GM23338 (cell line): Measurements from ENCODE around the gene QDPR. TPM values are rescaled to one million over a fixed set of nuclear protein-coding genes. Genes with fewer than 3 reads are reported as not detected.

Experiments
- ATAC-seq: fragments of 200-7000 bp; cut with Tn5 transposase; 3 replicates; pipeline ENCODE4 v1.9.1; 2020
- DNase-seq: peaks from one replicate; pipeline ENCODE4 v3.0.0-alpha.2; 2015; ENCODE audit warnings: low spot score
- H2AFZ ChIP-seq: fragments of 200-600 bp; sonication (generic); 2 replicates; pipeline ENCODE4 v1.8.0; 2016; ENCODE audit warnings: antibody characterized with exemption, mild to moderate bottlenecking, moderate library complexity
- H3F3A ChIP-seq: fragments of 200-600 bp; sonication (generic); replicated peaks from 2 replicates; pipeline ENCODE4 v1.8.0; 2017; ENCODE audit warnings: antibody characterized with exemption, mixed run types, low read depth
- H3K27ac ChIP-seq: fragments of 200-600 bp; sonication (generic); 2 replicates; pipeline ENCODE4 v1.6.1; 2016; ENCODE audit warnings: low read depth
- H3K27me3 ChIP-seq: fragments of 200-600 bp; sonication (generic); 2 replicates; pipeline ENCODE4 v1.8.0; 2016; ENCODE audit warnings: mild to moderate bottlenecking, mixed run types, moderate library complexity; ENCODE audit not compliant: insufficient read depth
- H3K36me3 ChIP-seq: fragments of 200-600 bp; sonication (generic); 2 replicates; pipeline ENCODE4 v1.8.0; 2016; ENCODE audit warnings: mild to moderate bottlenecking; ENCODE audit not compliant: insufficient read depth
- H3K4me1 ChIP-seq: fragments of 200-600 bp; sonication (generic); 2 replicates; pipeline ENCODE4 v1.8.0; 2016; ENCODE audit warnings: mild to moderate bottlenecking, moderate library complexity; ENCODE audit not compliant: insufficient read depth
- H3K4me2 ChIP-seq: fragments of 200-600 bp; sonication (generic); 2 replicates; pipeline ENCODE4 v1.7.1; 2017; ENCODE audit warnings: mixed run types
- H3K4me3 ChIP-seq: fragments of 200-600 bp; sonication (generic); 2 replicates; pipeline ENCODE4 v1.6.1; 2016; ENCODE audit warnings: mixed run types
- H3K79me2 ChIP-seq: fragments of 200-600 bp; sonication (generic); replicated peaks from 2 replicates; pipeline ENCODE4 v1.8.0; 2017; ENCODE audit warnings: mild to moderate bottlenecking; ENCODE audit not compliant: insufficient read depth
- H3K9me2 ChIP-seq: fragments of 200-600 bp; sonication (generic); 2 replicates; pipeline ENCODE4 v1.8.0; 2017; ENCODE audit not compliant: insufficient read depth
- H4K20me1 ChIP-seq: fragments of 200-600 bp; sonication (generic); replicated peaks from 2 replicates; pipeline ENCODE4 v1.8.0; 2017; ENCODE audit warnings: mild to moderate bottlenecking; ENCODE audit not compliant: insufficient read depth
- H3K27ac Mint-ChIP-seq: 2 replicates; pipeline ENCODE4 v1.8.0; 2020; ENCODE audit warnings: inconsistent platforms, mild to moderate bottlenecking, moderate library complexity, mixed read lengths
- H3K27me3 Mint-ChIP-seq: 3 replicates; pipeline ENCODE4 v1.8.0; 2022; ENCODE audit warnings: low read depth, mild to moderate bottlenecking, moderate library complexity, mixed read lengths, inconsistent platforms; ENCODE audit not compliant: insufficient read depth, poor library complexity
- H3K36me3 Mint-ChIP-seq: 3 replicates; pipeline ENCODE4 v1.8.0; 2021; ENCODE audit warnings: low read depth, mild to moderate bottlenecking, inconsistent platforms, moderate library complexity, mixed read lengths
- H3K4me1 Mint-ChIP-seq: 3 replicates; pipeline ENCODE4 v1.8.0; 2020; ENCODE audit warnings: mild to moderate bottlenecking, inconsistent platforms, mixed read lengths
- H3K4me3 Mint-ChIP-seq: 3 replicates; pipeline ENCODE4 v1.8.0; 2021; ENCODE audit warnings: moderate library complexity, mild to moderate bottlenecking, inconsistent platforms, mixed read lengths
- H3K9me3 Mint-ChIP-seq: 3 replicates; pipeline ENCODE4 v1.8.0; 2020; ENCODE audit warnings: moderate library complexity, mild to moderate bottlenecking, inconsistent platforms, mixed read lengths
- CREB1 ChIP-seq: fragments of 250-450 bp; sonication (Bioruptor Pico); IDR thresholded peaks from 2 replicates; pipeline ENCODE4 v1.5.0; 2020; ENCODE audit warnings: low read depth, mild to moderate bottlenecking, moderate library complexity
- CTCF ChIP-seq, 2 experiments: fragments of 200-600 bp in 1 of 2; sonication (generic) in 1 of 2; conservative IDR thresholded peaks; 2 replicates each; pipeline versions ENCODE4 v1.5.1 to v1.6.1; 2016 to 2017; ENCODE audit warnings: antibody characterized with exemption in 2 of 2, low read depth in 2 of 2, mild to moderate bottlenecking in 2 of 2, moderate library complexity in 1 of 2
- ETS1 ChIP-seq: IDR thresholded peaks from 2 replicates; pipeline ENCODE4 v1.6.1; 2016; ENCODE audit warnings: antibody characterized with exemption
- NANOG ChIP-seq: IDR thresholded peaks from 2 replicates; pipeline ENCODE4 v1.6.1; 2016; ENCODE audit warnings: antibody characterized with exemption, borderline replicate concordance
- POLR2AphosphoS5 ChIP-seq: IDR thresholded peaks from 2 replicates; pipeline ENCODE4 v1.6.1; 2016; ENCODE audit warnings: antibody characterized with exemption, low read depth
- polyA plus RNA-seq: library from polyadenylated mRNA; unstranded; fragments of >200 nt; fragmentation: Nextera tagmentation; extraction: Ambion mirVana; gene quantifications from 2 replicates; pipeline ENCODE4 v1.2.1, GENCODE V29; 2016
- total RNA-seq: library from RNA; depleted of rRNA; stranded (reverse); fragments of >200 nt; shearing (Covaris generic); gene quantifications from 2 replicates; pipeline ENCODE4 v1.2.3, GENCODE V29; 2014
- TF ChIP-seq, protein P1 (sequence below): fragments of 250-450 bp; sonication (Bioruptor Pico); IDR thresholded peaks from 2 replicates; pipeline ENCODE4 v1.5.0; 2020; ENCODE audit warnings: mild to moderate bottlenecking, moderate library complexity

Gene QDPR
- total and polyA plus RNA-seq, 2 experiments from 2014 or later, result 31.5 to 42.7 TPM

DNA sequence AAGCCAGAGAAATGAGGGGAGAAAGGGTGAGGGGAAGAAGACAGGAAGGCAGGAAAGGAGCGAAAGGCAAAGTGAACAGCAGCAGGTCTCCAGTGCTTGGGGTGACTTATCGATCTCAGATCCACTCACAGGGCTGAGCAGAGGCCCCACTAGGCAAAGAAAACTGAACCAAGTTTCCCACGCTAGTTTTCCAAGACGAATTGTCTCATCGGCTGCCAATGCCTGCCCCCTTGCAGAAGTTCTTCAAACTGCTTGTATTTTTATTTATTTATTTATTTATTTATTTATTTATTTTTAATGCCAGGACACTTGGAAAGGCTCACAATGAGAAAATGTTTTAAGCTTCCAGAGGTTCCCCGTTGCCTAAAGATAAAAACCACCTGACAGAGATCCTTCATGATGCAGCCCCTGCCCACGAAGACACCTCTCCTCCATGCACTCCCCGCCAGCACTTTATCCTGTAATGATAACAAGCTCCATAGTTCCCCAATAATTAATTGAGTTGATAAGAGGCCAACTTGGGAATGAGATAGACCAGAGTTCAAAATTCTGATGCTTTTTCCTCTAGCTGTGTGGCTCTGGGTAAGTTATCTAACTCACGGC lies 43.2 kb downstream of the QDPR start:
- TF ChIP-seq CREB1 (CRISPR knock-in tag) (no peak), NANOG (no peak), ETS1 (no peak), CTCF (conservative IDR thresholded peaks at IDR 0.05; ENCODE audit: low read depth in 2 of 2) (peak; percentile 45 to 57), POLR2AphosphoS5 (no peak)
- TF ChIP-seq, protein P1, sequence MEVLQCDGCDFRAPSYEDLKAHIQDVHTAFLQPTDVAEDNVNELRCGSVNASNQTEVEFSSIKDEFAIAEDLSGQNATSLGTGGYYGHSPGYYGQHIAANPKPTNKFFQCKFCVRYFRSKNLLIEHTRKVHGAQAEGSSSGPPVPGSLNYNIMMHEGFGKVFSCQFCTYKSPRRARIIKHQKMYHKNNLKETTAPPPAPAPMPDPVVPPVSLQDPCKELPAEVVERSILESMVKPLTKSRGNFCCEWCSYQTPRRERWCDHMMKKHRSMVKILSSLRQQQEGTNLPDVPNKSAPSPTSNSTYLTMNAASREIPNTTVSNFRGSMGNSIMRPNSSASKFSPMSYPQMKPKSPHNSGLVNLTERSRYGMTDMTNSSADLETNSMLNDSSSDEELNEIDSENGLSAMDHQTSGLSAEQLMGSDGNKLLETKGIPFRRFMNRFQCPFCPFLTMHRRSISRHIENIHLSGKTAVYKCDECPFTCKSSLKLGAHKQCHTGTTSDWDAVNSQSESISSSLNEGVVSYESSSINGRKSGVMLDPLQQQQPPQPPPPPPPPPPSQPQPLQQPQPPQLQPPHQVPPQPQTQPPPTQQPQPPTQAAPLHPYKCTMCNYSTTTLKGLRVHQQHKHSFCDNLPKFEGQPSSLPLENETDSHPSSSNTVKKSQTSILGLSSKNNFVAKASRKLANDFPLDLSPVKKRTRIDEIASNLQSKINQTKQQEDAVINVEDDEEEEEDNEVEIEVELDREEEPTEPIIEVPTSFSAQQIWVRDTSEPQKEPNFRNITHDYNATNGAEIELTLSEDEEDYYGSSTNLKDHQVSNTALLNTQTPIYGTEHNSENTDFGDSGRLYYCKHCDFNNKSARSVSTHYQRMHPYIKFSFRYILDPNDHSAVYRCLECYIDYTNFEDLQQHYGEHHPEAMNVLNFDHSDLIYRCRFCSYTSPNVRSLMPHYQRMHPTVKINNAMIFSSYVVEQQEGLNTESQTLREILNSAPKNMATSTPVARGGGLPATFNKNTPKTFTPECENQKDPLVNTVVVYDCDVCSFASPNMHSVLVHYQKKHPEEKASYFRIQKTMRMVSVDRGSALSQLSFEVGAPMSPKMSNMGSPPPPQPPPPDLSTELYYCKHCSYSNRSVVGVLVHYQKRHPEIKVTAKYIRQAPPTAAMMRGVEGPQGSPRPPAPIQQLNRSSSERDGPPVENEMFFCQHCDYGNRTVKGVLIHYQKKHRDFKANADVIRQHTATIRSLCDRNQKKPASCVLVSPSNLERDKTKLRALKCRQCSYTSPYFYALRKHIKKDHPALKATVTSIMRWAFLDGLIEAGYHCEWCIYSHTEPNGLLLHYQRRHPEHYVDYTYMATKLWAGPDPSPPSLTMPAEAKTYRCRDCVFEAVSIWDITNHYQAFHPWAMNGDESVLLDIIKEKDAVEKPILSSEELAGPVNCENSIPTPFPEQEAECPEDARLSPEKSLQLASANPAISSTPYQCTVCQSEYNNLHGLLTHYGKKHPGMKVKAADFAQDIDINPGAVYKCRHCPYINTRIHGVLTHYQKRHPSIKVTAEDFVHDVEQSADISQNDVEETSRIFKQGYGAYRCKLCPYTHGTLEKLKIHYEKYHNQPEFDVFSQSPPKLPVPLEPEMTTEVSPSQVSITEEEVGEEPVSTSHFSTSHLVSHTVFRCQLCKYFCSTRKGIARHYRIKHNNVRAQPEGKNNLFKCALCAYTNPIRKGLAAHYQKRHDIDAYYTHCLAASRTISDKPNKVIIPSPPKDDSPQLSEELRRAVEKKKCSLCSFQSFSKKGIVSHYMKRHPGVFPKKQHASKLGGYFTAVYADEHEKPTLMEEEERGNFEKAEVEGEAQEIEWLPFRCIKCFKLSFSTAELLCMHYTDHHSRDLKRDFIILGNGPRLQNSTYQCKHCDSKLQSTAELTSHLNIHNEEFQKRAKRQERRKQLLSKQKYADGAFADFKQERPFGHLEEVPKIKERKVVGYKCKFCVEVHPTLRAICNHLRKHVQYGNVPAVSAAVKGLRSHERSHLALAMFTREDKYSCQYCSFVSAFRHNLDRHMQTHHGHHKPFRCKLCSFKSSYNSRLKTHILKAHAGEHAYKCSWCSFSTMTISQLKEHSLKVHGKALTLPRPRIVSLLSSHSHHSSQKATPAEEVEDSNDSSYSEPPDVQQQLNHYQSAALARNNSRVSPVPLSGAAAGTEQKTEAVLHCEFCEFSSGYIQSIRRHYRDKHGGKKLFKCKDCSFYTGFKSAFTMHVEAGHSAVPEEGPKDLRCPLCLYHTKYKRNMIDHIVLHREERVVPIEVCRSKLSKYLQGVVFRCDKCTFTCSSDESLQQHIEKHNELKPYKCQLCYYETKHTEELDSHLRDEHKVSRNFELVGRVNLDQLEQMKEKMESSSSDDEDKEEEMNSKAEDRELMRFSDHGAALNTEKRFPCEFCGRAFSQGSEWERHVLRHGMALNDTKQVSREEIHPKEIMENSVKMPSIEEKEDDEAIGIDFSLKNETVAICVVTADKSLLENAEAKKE (CRISPR knock-in tag), result no peak
- Histone ChIP-seq H3K27ac (no peak overlapping the region), H3K79me2 (no peaks in the 10 kb centered on the region), H3F3A (no peaks in the 10 kb centered on the region), H3K36me3 (no peaks in the 10 kb centered on the region), H3K9me2 (no peaks in the 10 kb centered on the region), H3K4me1 (no peaks in the 10 kb centered on the region), H4K20me1 (no peaks in the 10 kb centered on the region), H3K4me3 (no peak overlapping the region), H2AFZ (no peak overlapping the region), H3K27me3 (no peaks in the 10 kb centered on the region), H3K4me2 (no peak overlapping the region)
- H3K27me3 Mint-ChIP-seq, result no peaks in the 10 kb centered on the region
- DNase-seq, result peak; percentile 67
- no peaks in the 10 kb centered on the region for H3K4me1 Mint-ChIP-seq
- H3K36me3 Mint-ChIP-seq, result no peaks in the 10 kb centered on the region
- H3K4me3 Mint-ChIP-seq, result no peak overlapping the region
- no peaks in the 10 kb centered on the region for H3K9me3 Mint-ChIP-seq
- ATAC-seq, result no peak
- H3K27ac Mint-ChIP-seq, result no peak overlapping the region
